HL-60 (cell line): ENCODE results near the gene MTFP1.

Source experiments
- GABPA ChIP-seq: IDR thresholded peaks from 2 replicates; pipeline ENCODE4 v1.6.1; 2012; ENCODE audit warnings: low read depth
- POLR2AphosphoS5 ChIP-seq: IDR thresholded peaks from 2 replicates; pipeline ENCODE4 v1.6.1; 2012; ENCODE audit warnings: low read depth
- TF ChIP-seq, protein P1 (sequence below): IDR thresholded peaks from one replicate; pipeline ENCODE4 v1.5.1; 2011; ENCODE audit warnings: low read length, control low read depth, inconsistent platforms; ENCODE audit not compliant: insufficient read depth

DNA sequence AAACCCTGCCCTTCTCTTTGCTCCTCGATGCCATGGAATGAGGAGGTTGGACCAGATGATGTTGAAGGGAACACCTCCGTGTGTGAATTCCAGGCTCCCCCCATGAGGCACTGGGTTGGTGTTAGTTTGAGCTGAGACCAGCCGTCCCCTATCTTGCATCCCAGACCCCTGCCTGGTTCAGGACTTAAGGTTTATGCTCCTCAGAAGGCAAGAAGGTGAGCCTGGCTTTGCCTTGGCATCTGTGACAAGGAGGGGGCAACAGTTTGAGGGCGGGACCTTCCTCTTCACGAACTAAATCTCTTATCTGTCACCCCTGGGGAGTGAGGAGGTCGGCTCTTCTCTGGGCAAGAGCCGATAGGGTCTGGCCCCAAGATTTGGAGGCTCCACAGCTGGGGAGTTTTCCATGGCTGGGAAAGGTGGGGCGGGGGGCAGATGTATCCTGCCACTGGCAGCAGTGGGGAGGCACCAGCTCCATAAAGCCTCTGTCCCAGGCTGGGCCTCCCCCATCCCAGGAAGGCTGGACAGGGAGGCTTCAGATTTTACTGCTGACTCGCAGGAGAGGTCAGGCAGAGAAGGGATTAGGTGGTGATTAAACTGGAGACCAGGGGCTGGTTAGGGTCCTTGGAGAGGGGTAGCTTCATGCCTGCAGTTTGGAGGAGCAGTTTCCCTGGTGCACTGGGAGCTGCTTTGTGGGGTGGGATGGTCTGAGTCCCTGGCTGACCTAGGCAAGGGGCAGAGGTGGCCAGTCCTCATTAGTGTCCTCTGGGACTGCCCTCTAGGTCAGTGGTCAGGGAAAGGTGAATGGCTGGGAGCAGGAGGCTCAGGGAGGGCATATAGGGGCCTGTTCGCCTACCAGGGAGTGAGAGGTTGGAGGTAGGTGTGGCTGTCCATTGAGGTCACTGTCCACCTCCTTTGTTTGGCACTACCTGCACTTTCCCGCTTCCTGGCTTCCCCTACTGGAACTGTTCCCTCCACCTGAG, 27.6 kb upstream of the MTFP1 start:
- TF ChIP-seq, protein P1, sequence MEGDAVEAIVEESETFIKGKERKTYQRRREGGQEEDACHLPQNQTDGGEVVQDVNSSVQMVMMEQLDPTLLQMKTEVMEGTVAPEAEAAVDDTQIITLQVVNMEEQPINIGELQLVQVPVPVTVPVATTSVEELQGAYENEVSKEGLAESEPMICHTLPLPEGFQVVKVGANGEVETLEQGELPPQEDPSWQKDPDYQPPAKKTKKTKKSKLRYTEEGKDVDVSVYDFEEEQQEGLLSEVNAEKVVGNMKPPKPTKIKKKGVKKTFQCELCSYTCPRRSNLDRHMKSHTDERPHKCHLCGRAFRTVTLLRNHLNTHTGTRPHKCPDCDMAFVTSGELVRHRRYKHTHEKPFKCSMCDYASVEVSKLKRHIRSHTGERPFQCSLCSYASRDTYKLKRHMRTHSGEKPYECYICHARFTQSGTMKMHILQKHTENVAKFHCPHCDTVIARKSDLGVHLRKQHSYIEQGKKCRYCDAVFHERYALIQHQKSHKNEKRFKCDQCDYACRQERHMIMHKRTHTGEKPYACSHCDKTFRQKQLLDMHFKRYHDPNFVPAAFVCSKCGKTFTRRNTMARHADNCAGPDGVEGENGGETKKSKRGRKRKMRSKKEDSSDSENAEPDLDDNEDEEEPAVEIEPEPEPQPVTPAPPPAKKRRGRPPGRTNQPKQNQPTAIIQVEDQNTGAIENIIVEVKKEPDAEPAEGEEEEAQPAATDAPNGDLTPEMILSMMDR = no peak
- TF ChIP-seq GABPA (no peak), POLR2AphosphoS5 (no peak)
